GM21447 (cell line): ENCODE results near the gene MLH3.

Experiments used
- ATAC-seq: cut with Tn5 transposase; IDR thresholded peaks from one replicate; pipeline ENCODE4 v1.9.1; 2021; ENCODE audit not compliant: unreplicated experiment

MLH3 gene

DNA sequence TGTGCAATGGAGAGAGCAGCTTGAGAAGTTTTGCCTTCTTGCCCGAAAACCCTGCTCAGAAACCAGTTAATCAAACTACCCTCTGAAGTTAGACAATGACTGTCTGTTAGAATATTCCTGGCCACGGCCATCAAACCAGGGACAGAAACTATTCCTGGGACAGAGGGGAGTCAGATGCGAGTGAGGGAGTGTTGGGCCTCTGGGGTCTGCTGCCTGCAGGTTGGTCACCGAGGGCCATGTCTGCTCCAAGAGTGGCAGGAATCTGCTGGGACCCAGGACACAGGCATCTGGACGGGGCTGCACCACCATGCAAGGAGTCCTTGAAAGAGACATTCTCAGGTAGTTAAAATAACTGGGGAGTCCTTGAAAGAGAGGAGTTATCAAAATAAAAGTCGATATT lies 65.5 kb downstream of the MLH3 start:
- ATAC-seq: no peak

- ATAC-seq: no peak
These were observed 66.3 kb downstream of the MLH3 start for GRCh38 chr14:74985028-74985310.

- no peak for ATAC-seq
These were observed 66.8 kb downstream of the MLH3 start for GRCh38 chr14:74984236-74985027.

GRCh38 chr14:74983343-74983742 lies 67.9 kb downstream of the MLH3 start:
- no peak for ATAC-seq

GRCh38 chr14:74982661-74983060 lies 68.6 kb downstream of the MLH3 start:
- ATAC-seq: no peak

DNA sequence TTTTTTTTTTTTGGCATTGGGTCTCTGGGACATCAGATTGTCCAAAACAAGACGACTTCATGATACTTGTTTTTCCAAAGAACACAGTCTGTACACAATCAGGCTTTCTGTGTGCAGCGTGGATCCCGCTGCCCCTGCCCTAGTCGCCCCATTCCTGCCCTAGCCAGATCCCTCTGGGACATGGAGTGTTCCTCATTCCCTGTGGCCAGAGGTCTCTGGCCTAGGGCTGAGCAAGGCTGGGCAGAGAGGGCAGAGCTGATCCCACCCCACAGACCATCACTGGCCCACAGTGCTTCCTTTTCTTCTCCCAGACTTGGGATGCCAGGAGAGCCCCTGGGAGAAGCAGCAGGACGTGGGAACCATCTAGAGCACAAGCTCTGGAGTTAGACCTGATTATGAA lies 69.4 kb downstream of the MLH3 start:
- no peak for ATAC-seq

DNA sequence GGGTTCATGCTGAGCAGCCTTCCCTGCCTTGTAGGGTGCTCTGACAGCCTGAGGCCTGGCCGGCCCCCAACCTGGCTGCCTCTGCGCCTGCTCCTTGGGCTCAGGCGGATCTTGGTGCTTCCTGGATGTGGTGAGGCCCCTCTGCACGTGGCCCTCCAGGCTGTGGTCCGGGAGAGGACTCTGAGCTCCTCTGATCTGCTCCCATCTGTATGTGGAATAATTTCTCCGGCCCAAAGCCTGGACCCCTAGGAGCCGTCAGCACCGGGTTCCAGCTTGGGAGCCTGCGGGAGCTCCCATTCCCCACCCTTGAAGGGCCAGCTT lies 69.8 kb downstream of the MLH3 start:
- ATAC-seq: no peak

- ATAC-seq: no peak
These were observed 70.4 kb downstream of the MLH3 start for GRCh38 chr14:74980731-74981461.

DNA sequence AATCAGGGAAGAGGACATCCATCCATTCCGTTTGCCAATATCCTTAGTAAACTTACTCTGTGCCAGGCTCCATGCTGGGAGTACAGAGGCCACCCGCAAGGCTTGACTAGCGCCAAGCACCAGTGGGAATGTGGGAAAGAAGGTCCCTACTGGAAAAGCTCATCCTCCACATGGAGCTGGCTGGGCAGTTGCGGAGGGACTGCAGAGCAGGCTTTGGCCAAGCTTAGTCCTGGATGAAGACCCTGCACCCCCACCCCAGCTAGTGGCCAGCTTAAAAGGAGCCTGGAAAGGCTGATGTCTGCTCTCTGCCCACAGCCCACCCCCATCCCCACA lies 70.9 kb downstream of the MLH3 start:
- ATAC-seq: no peak

GRCh38 chr14:74979442-74980397 lies 71.5 kb downstream of the MLH3 start:
- ATAC-seq: no peak

DNA sequence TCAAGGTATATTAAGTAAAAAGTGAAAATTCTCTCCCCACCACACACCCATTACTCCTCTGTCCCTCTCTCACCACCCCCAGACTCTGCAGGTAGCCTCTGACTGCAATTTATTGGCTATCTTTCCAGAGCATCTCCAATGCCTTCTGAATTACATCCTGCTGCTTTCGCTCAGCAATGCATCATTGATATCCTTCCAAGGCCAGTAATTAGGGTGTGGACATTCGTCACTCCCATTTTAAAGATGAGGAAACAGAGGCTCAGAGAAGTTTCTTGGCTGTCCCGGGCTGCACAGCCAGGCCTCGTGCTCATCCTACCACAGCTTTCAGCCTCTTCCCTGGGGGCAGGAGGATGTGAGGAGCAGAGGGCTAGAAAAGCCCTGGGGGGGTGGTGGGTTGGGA lies 72.2 kb downstream of the MLH3 start:
- ATAC-seq: no peak

- no peak for ATAC-seq
These were observed 72.8 kb downstream of the MLH3 start for GRCh38 chr14:74978416-74978947.

DNA sequence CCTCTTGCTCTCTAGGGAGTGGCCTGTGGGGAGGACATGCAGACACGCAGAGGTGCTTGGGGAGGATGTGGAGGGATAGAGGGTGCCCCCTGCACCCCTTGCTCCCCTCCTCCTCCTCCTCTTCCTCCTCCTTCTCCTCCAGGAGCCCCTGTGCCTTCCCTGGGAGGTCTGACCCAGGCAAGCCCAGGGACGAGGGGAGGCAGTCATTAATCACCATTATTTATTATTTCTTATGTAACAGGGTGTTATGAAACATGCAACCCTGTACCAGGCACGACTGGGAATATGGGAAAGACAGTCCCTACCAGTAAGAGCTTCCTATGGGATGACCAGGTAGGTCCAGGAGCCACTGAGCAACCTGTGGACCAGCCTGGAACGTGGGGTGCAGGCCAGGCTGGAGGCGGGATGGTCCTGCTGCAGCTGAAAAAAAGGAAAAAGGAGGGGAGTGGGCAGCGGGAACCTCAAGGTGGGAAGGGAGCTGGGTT lies 73.3 kb downstream of the MLH3 start:
- no peak for ATAC-seq

DNA sequence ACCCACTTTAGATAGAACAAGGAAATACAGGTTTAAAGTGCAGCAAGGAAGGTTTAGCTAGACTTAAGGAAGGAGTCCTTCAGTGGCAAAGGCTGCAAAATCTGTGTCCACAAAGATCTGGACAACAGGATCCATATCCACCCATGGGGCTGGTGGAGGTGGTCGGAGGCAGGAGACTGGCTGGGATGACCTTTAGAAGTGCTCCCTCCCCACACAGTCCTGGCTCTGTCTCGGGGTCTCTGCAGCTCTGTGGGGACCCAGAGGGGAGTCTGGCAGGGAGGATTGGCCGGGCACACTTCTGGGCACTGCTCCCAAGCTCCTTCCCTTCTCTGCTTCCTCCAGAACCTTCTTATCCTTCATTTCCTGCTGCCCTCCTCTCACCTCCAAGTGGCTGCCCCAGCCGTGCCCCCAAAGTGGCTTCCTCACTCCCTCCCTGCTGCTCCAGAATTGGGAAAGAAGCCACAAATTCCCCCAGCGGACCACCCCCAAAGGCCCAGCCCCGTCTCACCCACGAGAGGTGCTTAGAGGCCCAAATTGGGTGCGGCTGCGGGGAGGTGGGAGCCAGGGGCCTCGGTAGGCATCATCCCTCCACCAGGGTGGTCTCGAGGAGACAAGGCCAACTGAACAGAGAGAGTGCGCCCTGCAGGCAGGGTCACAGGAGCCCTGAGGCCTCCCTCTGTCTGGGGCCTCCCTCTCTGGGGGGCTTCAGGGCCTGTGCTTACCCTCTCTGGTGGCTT lies 73.9 kb downstream of the MLH3 start:
- no peak for ATAC-seq

- no peak for ATAC-seq
These were observed 74.8 kb downstream of the MLH3 start for GRCh38 chr14:74976264-74977113.

DNA sequence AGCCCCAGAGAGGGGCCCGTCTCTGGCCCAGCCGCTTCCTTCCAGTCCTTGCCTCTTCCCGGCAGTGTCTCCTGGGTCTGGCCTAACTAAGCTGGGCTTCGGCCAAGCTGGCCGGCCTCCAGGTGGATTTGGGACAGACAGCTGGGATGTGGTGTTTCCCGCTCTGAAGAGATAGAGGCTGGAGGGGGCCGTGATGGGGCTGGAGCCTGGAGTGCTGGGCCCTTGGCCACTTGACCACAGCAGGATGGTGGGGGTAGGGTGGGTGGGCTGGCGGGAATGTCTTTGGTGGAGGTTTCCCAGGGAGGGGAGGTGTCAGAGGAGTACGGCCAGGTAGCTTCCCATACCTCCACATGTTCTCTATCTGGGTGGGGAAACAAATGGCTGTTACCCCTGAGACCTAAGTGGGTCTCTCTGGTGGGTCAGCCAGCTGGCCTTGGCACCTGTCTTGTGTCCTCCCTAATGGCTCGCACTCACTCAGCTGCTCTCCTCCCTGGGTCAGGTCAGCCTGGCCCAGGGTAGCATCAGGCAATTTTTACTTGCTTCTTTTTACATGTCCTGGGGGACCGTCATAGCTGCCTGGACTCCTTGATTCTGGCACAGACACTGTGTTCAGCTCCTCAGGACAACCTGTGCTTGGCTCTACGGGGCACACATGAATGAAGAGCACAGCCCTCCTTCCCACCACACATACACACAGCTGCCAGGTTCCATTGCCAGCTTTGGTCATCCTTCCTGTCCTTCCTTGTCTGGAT lies 76.0 kb downstream of the MLH3 start:
- no peak for ATAC-seq

GRCh38 chr14:74974364-74975058 lies 76.8 kb downstream of the MLH3 start:
- no peak for ATAC-seq

- ATAC-seq: no peak
These were observed 77.3 kb downstream of the MLH3 start for GRCh38 chr14:74973905-74974363.
